Measurements from ENCODE around the gene INPP5J. TPM values are rescaled to one million over a fixed set of nuclear protein-coding genes. Genes with fewer than 3 reads are reported as not detected.

INPP5J gene
- total RNA-seq, 2 experiments from 2014 or later = 0.59 to 0.69 TPM

GRCh38 chr22:31176923-31177322 lies 54.2 kb downstream of the INPP5J start:
- Histone ChIP-seq H3K27ac (ENCODE audit: low read depth in 1 of 2, low read length in 2 of 2) (no peak overlapping the region), H3K9me3 (ENCODE audit: control insufficient read depth in 1 of 2, insufficient read depth in 1 of 2, low read length in 2 of 2) (no peaks in the 10 kb centered on the region), H3K27me3 (ENCODE audit: control insufficient read depth in 1 of 2, insufficient read depth in 2 of 2, low read length in 2 of 2) (no peaks in the 10 kb centered on the region), H3K4me1 (ENCODE audit: insufficient read depth, low read length) (peaks cover 3% of the 10 kb centered on the region), H3K36me3 (ENCODE audit: insufficient read depth, low read length) (peaks cover 33% of the 10 kb centered on the region), H3K4me3 (ENCODE audit: low read length) (no peak overlapping the region)
- intact Hi-C loops (cut with DNase I, micrococcal nuclease) = no loop called here
- no peak for ATAC-seq (ENCODE audit: poor library complexity)
- POLR2A ChIA-PET = no interaction called here
- no peak overlapping the region for H3K27ac Mint-ChIP-seq
- DNase-seq = no peak
- H3K9me3 Mint-ChIP-seq = no peaks in the 10 kb centered on the region
- peaks cover 64% of the 10 kb centered on the region for H3K36me3 Mint-ChIP-seq (ENCODE audit: low read depth)
- TF ChIP-seq, protein P1, sequence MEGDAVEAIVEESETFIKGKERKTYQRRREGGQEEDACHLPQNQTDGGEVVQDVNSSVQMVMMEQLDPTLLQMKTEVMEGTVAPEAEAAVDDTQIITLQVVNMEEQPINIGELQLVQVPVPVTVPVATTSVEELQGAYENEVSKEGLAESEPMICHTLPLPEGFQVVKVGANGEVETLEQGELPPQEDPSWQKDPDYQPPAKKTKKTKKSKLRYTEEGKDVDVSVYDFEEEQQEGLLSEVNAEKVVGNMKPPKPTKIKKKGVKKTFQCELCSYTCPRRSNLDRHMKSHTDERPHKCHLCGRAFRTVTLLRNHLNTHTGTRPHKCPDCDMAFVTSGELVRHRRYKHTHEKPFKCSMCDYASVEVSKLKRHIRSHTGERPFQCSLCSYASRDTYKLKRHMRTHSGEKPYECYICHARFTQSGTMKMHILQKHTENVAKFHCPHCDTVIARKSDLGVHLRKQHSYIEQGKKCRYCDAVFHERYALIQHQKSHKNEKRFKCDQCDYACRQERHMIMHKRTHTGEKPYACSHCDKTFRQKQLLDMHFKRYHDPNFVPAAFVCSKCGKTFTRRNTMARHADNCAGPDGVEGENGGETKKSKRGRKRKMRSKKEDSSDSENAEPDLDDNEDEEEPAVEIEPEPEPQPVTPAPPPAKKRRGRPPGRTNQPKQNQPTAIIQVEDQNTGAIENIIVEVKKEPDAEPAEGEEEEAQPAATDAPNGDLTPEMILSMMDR (IDR thresholded peaks at IDR 0.05) = no peak
- peaks cover 40% of the 10 kb centered on the region for H3K4me1 Mint-ChIP-seq (ENCODE audit: low read depth)
- no peak overlapping the region for H3K4me3 Mint-ChIP-seq
- H3K27me3 Mint-ChIP-seq = no peaks in the 10 kb centered on the region
- CTCF ChIA-PET = interaction anchor here (0.6 kb wide), 1 partner anchor 14 kb away, joined by 3 read pairs; no protein-coding TSS in a partner anchor

DNA sequence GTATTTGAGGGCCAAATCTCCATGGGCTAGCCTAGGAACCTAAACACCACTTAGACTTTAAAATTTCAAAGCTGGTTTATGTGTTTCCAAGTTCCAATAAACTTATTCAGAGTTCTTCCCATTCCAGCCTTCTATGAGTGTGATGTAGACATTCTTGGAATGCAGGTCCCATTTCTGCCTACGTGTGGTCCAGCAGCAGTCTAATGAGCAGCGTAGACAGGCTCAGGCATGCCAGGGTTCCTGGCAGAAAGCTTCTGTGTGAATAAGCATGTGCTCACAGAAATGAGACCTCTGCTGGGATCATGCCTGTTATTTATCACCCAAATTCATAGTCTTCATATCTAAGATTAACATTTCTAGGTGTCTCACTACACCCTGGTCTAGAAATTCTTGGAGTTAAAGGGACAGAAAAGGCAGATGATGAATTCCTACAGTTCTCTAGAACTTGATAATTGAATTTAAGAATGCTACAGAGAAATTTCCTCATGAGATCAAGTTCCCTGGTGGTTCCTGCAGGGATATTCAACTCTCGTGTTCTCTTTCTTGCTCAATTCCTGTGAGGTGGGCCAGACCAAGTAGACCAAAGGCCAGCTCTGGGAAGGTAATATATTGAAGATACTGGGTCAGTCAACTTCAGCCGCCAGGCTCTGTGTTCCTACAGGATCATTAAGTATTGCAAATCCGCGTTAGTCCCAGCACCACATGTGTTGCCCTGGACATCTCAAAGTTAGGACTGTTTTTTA lies 54.8 kb downstream of the INPP5J start:
- POLR2A ChIA-PET = no interaction called here
- Mint-ChIP-seq H3K36me3 (ENCODE audit: low read depth) (peaks cover 71% of the 10 kb centered on the region), H3K4me1 (ENCODE audit: low read depth) (peaks cover 40% of the 10 kb centered on the region), H3K4me3 (no peak overlapping the region), H3K27me3 (no peaks in the 10 kb centered on the region), H3K9me3 (no peaks in the 10 kb centered on the region), H3K27ac (no peak overlapping the region)
- Histone ChIP-seq H3K27me3 (ENCODE audit: control insufficient read depth in 1 of 2, insufficient read depth in 2 of 2, low read length in 2 of 2) (no peaks in the 10 kb centered on the region), H3K4me3 (ENCODE audit: low read length) (no peak overlapping the region), H3K36me3 (ENCODE audit: insufficient read depth, low read length) (peaks cover 33% of the 10 kb centered on the region), H3K27ac (ENCODE audit: low read depth in 1 of 2, low read length in 2 of 2) (no peak overlapping the region), H3K9me3 (ENCODE audit: control insufficient read depth in 1 of 2, insufficient read depth in 1 of 2, low read length in 2 of 2) (no peaks in the 10 kb centered on the region), H3K4me1 (ENCODE audit: insufficient read depth, low read length) (peaks cover 3% of the 10 kb centered on the region)
- CTCF ChIA-PET = interaction anchor here (0.6 to 0.9 kb wide), 2 partner anchors 10 to 15 kb away, joined by 3 read pairs; no protein-coding TSS in a partner anchor
- TF ChIP-seq, protein P1 (IDR thresholded peaks at IDR 0.05) = no peak
- no peak for ATAC-seq (ENCODE audit: poor library complexity)
- DNase-seq = no peak
- intact Hi-C loops (cut with DNase I, micrococcal nuclease) = no loop called here

- no peak overlapping the region for H3K27ac Mint-ChIP-seq
- H3K4me3 Mint-ChIP-seq = no peak overlapping the region
- ChIA-PET POLR2A (no interaction called here), CTCF (interaction anchor here (0.6 kb wide), 1 partner anchor 277 kb away, joined by 4 read pairs; no protein-coding TSS in a partner anchor)
- intact Hi-C loops (cut with DNase I, micrococcal nuclease) = no loop called here
- no peak for DNase-seq
- no peak for ATAC-seq (ENCODE audit: poor library complexity)
- Histone ChIP-seq H3K27ac (ENCODE audit: low read depth in 1 of 2, low read length in 2 of 2) (no peak overlapping the region), H3K4me1 (ENCODE audit: insufficient read depth, low read length) (peaks cover 3% of the 10 kb centered on the region), H3K9me3 (ENCODE audit: control insufficient read depth in 1 of 2, insufficient read depth in 1 of 2, low read length in 2 of 2) (no peaks in the 10 kb centered on the region), H3K27me3 (ENCODE audit: control insufficient read depth in 1 of 2, insufficient read depth in 2 of 2, low read length in 2 of 2) (no peaks in the 10 kb centered on the region), H3K4me3 (ENCODE audit: low read length) (no peak overlapping the region), H3K36me3 (ENCODE audit: insufficient read depth, low read length) (peaks cover 32% of the 10 kb centered on the region)
- H3K36me3 Mint-ChIP-seq (ENCODE audit: low read depth) = peaks cover 62% of the 10 kb centered on the region
- TF ChIP-seq, protein P1 (IDR thresholded peaks at IDR 0.05) = no peak
- H3K4me1 Mint-ChIP-seq (ENCODE audit: low read depth) = peaks cover 28% of the 10 kb centered on the region
- H3K9me3 Mint-ChIP-seq = no peaks in the 10 kb centered on the region
- no peaks in the 10 kb centered on the region for H3K27me3 Mint-ChIP-seq
These were observed 56.1 kb downstream of the INPP5J start for GRCh38 chr22:31178859-31179258.

All from CD4-positive, alpha-beta T cell (primary cell).